NK-92 treated with Interleukin-12 subunit alpha and Interleukin-12 subunit beta, amount 100 ng/mL, for 24 hours (cell line): ENCODE measurements around the gene LRRC8B.
"Not testable (repeated sequence)": the region's sequence is repeated elsewhere in the genome, so short reads cannot be mapped to it uniquely, and the experiment has no call there.

Source experiments
- DNase-seq: peaks from one replicate; lab custom pipeline; 2025; lab: John Stamatoyannopoulos, UW

The LRRC8B gene

GRCh38 chr1:89524369-89525168 lies at the start of gene LRRC8B:
Gene LRRC8B, plus strand, starts transcription at chr1:89524829. Its CDS starts 57,822 bp downstream, at chr1:89582651.
- DNase-seq, result peak; percentile 83

GRCh38 chr1:89475269-89475668 lies 49.4 kb upstream of the LRRC8B start:
- DNase-seq, result no peak

GRCh38 chr1:89476072-89476471 lies 48.6 kb upstream of the LRRC8B start:
- no peak for DNase-seq

GRCh38 chr1:89483010-89483756 lies 41.4 kb upstream of the LRRC8B start:
- DNase-seq, result peak; percentile 46

GRCh38 chr1:89483757-89484077 lies 40.9 kb upstream of the LRRC8B start:
- DNase-seq, result no peak

GRCh38 chr1:89484092-89485038 lies 40.3 kb upstream of the LRRC8B start:
- DNase-seq, result no peak

GRCh38 chr1:89487972-89488371 lies 36.7 kb upstream of the LRRC8B start:
- DNase-seq, result no peak

- no peak for DNase-seq
Measured at GRCh38 chr1:89489047-89489729, 35.4 kb upstream of the LRRC8B start.

GRCh38 chr1:89490389-89490788 lies 34.2 kb upstream of the LRRC8B start:
- DNase-seq, result no peak

GRCh38 chr1:89499320-89499719 lies 25.3 kb upstream of the LRRC8B start:
- DNase-seq, result no peak

- DNase-seq, result no peak
Measured at GRCh38 chr1:89502042-89502441, 22.6 kb upstream of the LRRC8B start.

GRCh38 chr1:89502895-89503294 lies 21.7 kb upstream of the LRRC8B start:
- DNase-seq, result no peak

- no peak for DNase-seq
Measured at GRCh38 chr1:89503690-89504089, 20.9 kb upstream of the LRRC8B start.

GRCh38 chr1:89510061-89510460 lies 14.6 kb upstream of the LRRC8B start:
- not testable (repeated sequence) for DNase-seq

GRCh38 chr1:89512996-89513720 lies 11.5 kb upstream of the LRRC8B start:
- DNase-seq, result no peak

- peak; percentile 30 for DNase-seq
Measured at GRCh38 chr1:89516055-89516454, 8.6 kb upstream of the LRRC8B start.

GRCh38 chr1:89518221-89518631 lies 6.4 kb upstream of the LRRC8B start:
- DNase-seq, result no peak

- no peak for DNase-seq
Measured at GRCh38 chr1:89519779-89520358, 4.8 kb upstream of the LRRC8B start.

- not testable (repeated sequence) for DNase-seq
Measured at GRCh38 chr1:89521977-89522376, 2.7 kb upstream of the LRRC8B start.

GRCh38 chr1:89523572-89524368 lies 859 bp upstream of the LRRC8B start:
- no peak for DNase-seq
